NCI-H226 (cell line): ENCODE data around the gene ZFAND2A.
"Not testable (repeated sequence)": the region's sequence is repeated elsewhere in the genome, so short reads cannot be mapped to it uniquely, and the experiment has no call there.

ENCODE experiments used
- DNase-seq: peaks from one replicate; pipeline ENCODE4 v3.0.0-alpha.2; 2015

The ZFAND2A gene

GRCh38 chr7:1174881-1175596 lies 15.0 kb upstream of the ZFAND2A start:
- no peak for DNase-seq

GRCh38 chr7:1174002-1174401 lies 14.0 kb upstream of the ZFAND2A start:
- no peak for DNase-seq

- DNase-seq, result no peak
Observed at GRCh38 chr7:1172666-1173523, 12.9 kb upstream of the ZFAND2A start.

DNA sequence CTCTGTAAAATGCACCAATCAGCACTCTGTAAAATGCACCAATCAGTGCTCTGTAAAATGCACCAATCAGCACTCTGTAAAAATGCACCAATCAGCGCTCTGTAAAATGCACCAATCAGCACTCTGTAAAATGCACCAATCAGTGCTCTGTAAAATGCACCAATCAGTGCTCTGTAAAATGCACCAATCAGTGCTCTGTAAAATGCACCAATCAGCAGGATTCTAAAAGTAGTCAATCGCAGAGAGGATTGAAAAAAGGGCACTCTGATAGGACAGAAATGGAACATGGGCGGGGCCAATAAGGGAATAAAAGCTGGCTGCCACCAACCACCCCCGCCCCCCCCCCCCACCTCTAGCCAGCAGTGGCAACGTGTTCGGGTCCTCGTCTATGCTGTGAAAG lies 11.5 kb upstream of the ZFAND2A start:
- not testable (repeated sequence) for DNase-seq

DNA sequence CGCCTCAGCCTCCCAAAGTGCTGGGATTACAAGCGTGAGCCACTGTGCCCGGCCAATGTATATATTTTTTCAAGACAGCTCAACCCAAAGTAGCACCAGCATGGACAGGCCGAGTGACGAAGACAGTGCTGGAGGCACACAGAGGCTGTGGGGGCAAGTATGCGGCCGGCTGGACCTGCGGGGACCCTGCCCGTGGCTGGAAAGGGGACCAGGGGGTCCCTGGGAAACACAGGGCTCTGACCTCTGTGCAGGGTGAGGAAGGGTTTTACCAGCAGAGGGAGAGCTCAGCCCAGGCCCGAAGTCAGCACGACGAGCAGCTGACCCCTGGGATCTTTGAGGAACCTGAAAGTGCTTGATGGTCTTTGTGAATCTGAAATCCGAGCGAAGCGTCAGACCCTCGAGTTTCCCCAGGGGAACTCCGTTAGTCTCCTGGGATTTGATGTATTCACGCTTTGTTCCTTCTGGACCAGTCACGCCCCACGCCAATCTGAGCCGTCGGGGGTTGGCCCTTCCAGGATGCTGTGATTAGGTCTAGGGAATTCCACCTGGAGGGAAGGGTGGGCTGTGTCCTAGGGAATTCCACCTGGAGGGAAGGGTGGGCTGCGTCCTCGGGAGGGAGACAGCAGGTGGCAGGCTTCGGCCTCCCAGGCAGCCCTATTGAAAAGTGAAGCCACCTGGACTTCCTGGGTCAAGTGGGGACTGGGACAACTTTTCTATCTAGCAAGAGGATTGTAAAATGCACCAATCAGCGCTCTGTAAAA lies 10.9 kb upstream of the ZFAND2A start:
- no peak for DNase-seq

DNA sequence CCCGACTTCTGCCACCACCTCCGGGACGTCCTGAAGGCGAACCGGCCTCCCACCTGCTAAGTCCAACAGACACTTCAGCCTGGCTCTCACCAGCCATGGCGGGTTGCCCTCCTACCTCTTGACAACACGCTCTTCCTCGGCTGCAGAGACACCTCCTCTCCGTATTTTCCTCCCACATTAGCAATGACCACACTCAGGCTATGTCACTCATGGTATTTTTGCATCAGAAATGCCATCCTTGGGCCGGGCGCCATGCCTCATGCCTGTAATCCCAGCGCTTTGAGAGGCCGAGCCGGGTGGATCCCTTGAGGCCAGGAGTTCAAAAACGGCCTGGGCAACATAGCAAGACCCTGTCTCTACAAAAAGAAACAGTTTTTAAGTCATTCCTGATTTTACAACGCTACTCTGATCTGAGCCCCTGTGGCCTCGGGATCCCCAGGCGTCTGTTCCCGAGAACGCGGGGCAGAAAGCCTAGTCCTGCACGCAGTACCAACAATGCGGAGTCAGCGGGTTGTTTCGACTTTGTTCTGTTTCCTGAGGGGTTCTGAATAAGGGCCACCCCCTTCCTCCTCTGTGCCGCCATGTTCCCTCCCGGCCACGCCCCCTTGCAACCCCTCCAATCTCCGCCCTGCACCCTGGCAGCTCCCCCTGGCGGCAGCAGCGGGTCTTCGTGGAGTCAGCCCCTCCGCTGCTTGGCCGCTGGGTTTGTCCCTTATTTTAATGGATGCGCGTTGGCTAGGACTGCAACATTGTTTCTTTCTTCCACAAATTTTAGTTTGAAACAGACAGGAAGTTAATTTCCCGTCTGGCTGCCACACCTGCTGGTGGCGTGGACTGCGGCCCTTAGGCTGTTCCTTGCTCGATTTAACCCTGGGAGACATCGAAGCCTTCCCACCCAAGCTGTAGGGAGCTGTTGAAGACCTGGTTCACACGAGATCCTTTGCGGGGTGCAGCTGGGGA lies 9.7 kb upstream of the ZFAND2A start:
- no peak for DNase-seq

GRCh38 chr7:1168422-1168821 lies 8.4 kb upstream of the ZFAND2A start:
- DNase-seq, result no peak

DNA sequence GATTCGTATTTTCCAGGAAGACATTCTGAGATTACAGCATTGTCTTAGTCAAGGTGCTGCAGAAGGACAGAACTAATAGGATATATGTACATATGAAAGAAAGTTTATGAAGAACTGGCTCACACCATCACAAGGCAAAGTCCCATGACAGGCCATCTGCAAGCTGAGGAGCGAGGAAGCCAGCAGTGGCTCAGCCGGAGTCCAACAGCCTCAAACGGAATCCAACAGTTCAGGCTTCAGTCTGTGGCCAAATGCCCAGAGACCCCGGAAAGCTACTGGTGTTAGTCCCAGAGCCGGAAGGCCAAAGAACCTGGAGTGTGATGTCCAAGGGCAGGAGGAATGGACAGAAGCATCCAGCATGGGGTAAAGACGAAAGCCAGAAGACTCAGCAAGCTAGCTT lies 4.4 kb upstream of the ZFAND2A start:
- DNase-seq, result no peak

DNA sequence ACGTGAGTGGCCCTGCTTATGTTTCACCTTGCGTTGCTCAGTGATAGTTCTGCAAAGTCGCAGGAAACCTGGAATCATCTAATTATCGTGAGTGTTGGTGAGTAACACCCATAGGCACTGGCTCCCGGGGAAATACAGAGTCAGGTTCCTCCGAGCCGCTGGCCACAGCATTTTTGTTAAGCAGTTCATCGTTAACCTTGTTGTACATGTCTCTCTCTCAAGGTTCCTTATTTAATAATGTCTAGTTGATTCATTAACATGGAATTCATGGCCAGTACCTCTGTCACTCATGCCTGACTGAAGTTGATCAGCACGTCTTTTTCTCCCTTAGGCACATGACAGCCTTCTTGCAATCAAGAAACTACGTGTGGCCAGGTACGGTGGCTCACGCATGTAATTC lies 3.1 kb upstream of the ZFAND2A start:
- no peak for DNase-seq

DNA sequence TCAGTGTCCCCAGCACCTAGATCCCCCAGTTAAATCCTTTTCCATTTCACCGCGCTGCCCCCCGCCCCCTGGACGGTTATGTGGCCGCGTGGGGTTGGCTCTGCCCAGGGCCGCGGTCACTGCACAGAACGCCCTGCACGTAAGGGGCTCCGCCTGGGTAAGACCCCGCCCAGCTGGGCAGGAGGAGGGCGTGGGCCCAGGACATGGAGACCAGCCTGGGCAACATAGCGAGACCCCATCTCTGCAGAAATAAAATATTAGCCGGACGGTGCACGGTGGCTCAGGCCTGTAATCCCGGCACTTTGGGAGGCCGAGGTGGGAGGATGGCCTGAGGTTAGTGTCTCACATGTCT lies 650 bp upstream of the ZFAND2A start:
- peak; percentile 36 for DNase-seq

DNA sequence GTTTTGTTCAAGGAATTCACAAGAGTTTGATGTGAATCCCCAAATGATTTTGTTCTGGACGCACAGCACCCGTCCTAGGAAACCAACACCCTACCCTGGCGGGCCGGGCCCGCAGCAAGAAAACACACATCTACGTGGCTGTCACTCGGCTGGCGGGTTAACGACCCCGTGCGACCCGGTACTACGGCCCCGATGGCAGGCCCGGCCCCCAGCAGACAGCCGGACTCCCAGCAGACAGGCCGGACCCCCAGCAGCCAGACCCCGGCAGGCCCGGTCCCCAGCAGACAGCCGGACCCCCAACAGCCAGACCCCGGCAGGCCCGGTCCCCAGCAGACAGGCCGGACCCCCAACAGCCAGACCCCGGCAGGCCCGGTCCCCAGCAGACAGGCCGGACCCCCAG lies 765 bp downstream of the ZFAND2A start:
- DNase-seq, result not testable (repeated sequence)

GRCh38 chr7:1158203-1159126 lies 1.5 kb downstream of the ZFAND2A start:
- no peak for DNase-seq

GRCh38 chr7:1156782-1157535 lies 3.0 kb downstream of the ZFAND2A start:
- peak; percentile 46 for DNase-seq

DNA sequence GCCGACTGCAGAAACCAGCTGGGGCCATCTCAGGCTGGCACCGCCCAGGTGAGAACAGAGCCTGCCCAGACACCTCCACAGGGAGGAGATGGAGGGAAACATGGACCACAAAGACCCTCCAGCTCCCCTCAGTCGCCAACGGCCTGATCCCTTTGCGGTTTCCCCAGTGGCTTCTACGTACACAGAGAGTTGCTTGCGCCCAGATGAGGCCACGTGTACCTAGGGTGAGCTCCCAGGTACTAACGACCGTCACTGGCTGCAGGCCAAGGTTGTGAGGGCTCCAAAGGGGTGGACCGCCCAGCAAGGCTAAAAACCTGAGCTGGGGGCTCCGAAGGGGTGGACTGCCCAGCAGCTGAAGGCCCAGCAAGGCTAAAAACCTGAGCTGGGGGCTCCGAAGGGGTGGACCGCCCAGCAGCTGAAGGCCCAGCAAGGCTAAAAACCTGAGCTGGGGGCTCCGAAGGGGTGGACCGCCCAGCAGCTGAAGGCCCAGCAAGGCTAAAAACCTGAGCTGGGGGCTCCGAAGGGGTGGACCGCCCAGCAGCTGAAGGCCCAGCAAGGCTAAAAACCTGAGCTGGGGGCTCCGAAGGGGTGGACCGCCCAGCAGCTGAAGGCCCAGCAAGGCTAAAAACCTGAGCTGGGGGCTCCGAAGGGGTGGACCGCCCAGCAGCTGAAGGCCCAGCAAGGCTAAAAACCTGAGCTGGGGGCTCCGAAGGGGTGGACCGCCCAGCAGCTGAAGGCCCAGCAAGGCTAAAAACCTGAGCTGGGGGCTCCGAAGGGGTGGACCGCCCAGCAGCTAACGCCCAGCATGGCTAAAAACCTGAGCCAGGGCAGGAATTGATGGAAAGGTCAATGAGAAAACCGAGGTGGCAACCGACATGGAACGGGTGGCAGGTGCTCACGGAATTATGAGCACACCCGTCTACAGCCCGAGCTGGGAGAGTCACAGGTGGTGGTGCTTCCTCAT lies 3.9 kb downstream of the ZFAND2A start:
- DNase-seq, result not testable (repeated sequence)

GRCh38 chr7:1154172-1154739 lies 5.7 kb downstream of the ZFAND2A start:
- DNase-seq, result no peak

DNA sequence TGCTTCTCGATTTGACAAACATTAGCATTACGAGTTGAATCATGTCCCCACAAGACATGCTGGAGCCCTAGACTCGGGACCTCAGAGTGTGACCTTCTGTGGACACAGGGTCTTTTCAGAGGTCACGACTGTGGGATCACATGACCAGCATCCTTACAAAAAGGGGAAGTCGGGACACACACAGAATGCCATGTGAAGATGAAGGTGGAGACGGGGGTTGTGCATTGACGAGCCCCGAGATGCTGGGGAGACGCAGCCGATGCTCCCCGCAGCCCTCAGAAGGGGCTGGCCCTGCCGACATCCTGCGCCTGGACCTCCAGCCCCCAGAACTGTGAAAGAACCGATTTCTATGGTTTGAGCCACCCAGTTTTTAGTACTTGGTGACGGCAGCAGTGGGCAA lies 7.5 kb downstream of the ZFAND2A start:
- no peak for DNase-seq

GRCh38 chr7:1151653-1152425 lies 8.2 kb downstream of the ZFAND2A start:
- no peak for DNase-seq

GRCh38 chr7:1151156-1151555 lies 8.8 kb downstream of the ZFAND2A start:
- DNase-seq, result no peak
